ENCODE measurements around the gene CDKAL1. TPM values are rescaled to one million over a fixed set of nuclear protein-coding genes. Genes with fewer than 3 reads are reported as not detected.

The CDKAL1 gene
- total and polyA plus RNA-seq, 10 of the 15 experiments (the other 5 are each of a cell fraction or from before 2014, with no cell fraction given): 10.7 to 26.9 (median 17.3) TPM

GRCh38 chr6:20487669-20488375 lies 46.4 kb upstream of the CDKAL1 start:
- H3K4me2 ChIP-seq (ENCODE audit: control insufficient read depth, insufficient read depth): no peak overlapping the region
- ATAC-seq: no peak
- in situ Hi-C loops (cut with MboI) (no loop called here), intact Hi-C loops (cut with micrococcal nuclease; ENCODE audit: unreplicated experiment) (no loop called here)
- no peak overlapping the region for H3K27ac ChIP-seq (ENCODE audit: control insufficient read depth, insufficient read depth)
- no TSS peak for BruUV-seq (replicated peaks)
- no peak for FAIRE-seq
- H2AFZ ChIP-seq (ENCODE audit: control insufficient read depth, low read depth, low read length): no peak overlapping the region
- H3K79me2 ChIP-seq (ENCODE audit: control insufficient read depth, insufficient read depth, low read length): no peaks in the 10 kb centered on the region
- CTCF ChIA-PET: interaction anchor here (0.5 to 1.8 kb wide), 2 partner anchors 83 to 302 kb away, joined by 3 to 6 read pairs; no protein-coding TSS in a partner anchor
- H3K4me1 ChIP-seq (ENCODE audit: control insufficient read depth, insufficient read depth, low read length): no peaks in the 10 kb centered on the region
- H3K9ac ChIP-seq (ENCODE audit: control insufficient read depth, insufficient read depth, low read length): no peak overlapping the region
- H3K36me3 ChIP-seq (ENCODE audit: control insufficient read depth in 2 of 2, insufficient read depth in 2 of 2, low read length in 1 of 2): peaks cover 7 to 32% of the 10 kb centered on the region in 2 experiments
- POLR2A ChIA-PET: no interaction called here
- SMC1A ChIA-PET (ENCODE audit: uncharacterized antibody, unreplicated experiment): interaction anchor here (0.6 to 1.4 kb wide), 2 partner anchors 15 to 197 kb away, joined by 3 read pairs; no protein-coding TSS in a partner anchor
- H3K27me3 ChIP-seq (replicated peaks in 1 of 2; ENCODE audit: control insufficient read depth in 2 of 2, insufficient read depth in 2 of 2, low read length in 1 of 2): no peaks in the 10 kb centered on the region
- TF ChIP-seq BHLHE40 (IDR thresholded peaks at IDR 0.05; ENCODE audit: borderline replicate concordance in 1 of 2, low read depth in 2 of 2, low read length in 1 of 2): no peak
- no peak for TF ChIP-seq RUNX3 (IDR thresholded peaks at IDR 0.05; ENCODE audit: low read length)
- no peak for TF ChIP-seq MEF2A (IDR thresholded peaks at IDR 0.05; ENCODE audit: insufficient read depth, low read depth, low read length)
- no peak for DNase-seq (ENCODE audit: low read depth, low spot score)
- RAD21 ChIA-PET (ENCODE audit: unreplicated experiment): no interaction called here
- WGBS (ENCODE audit: insufficient coverage, insufficient replicate concordance, low lambda C conversion rate, missing lambda C conversion rate): 92% methylated on average over 6 of the region's 6 CpGs
- no peaks in the 10 kb centered on the region for H4K20me1 ChIP-seq (ENCODE audit: control insufficient read depth, insufficient read depth)
- no peaks in the 10 kb centered on the region for H3K9me3 ChIP-seq (replicated peaks; ENCODE audit: control insufficient read depth, insufficient read depth, low read length)
- no peak overlapping the region for H3K4me3 ChIP-seq

DNA sequence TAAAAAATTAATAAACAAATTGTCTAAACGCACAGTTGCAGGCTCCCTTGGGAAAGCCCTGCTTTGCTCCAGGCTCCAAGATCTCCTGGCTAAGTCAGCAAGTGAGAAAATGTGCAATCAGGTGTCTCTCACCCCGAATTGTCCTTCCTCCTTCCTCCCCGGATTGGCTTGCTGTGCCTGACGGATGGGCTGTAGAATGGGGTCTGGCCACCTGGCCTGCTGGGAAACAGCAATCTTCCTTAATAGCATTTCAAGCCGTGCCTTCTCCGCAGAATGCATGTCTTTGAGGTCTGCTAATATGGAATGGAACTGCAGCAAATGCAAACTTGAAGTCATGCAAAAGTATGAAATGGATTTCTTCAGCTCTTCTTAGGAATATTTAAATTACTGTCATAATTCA lies 43.7 kb upstream of the CDKAL1 start:
- SMC1A ChIA-PET (ENCODE audit: uncharacterized antibody, unreplicated experiment): interaction anchor here (1.0 kb wide), 1 partner anchor 83 kb away, joined by 3 read pairs; no protein-coding TSS in a partner anchor
- in situ Hi-C loops (cut with MboI): no loop called here
- DNase-seq (ENCODE audit: low read depth, low spot score): no peak
- no peak overlapping the region for H3K4me3 ChIP-seq
- H3K9ac ChIP-seq (ENCODE audit: control insufficient read depth, insufficient read depth, low read length): no peak overlapping the region
- 99% methylated on average over 6 of the region's 6 CpGs for WGBS (ENCODE audit: insufficient coverage, insufficient replicate concordance, low lambda C conversion rate, missing lambda C conversion rate)
- RAD21 ChIA-PET (ENCODE audit: unreplicated experiment): interaction anchor here (1.1 kb wide), 1 partner anchor 86 kb away, joined by 3 read pairs; no protein-coding TSS in a partner anchor
- H2AFZ ChIP-seq (ENCODE audit: control insufficient read depth, low read depth, low read length): no peak overlapping the region
- H3K27ac ChIP-seq (ENCODE audit: control insufficient read depth, insufficient read depth): no peak overlapping the region
- H3K79me2 ChIP-seq (ENCODE audit: control insufficient read depth, insufficient read depth, low read length): no peaks in the 10 kb centered on the region
- TF ChIP-seq BCL11A (IDR thresholded peaks at IDR 0.05; ENCODE audit: low read depth, low read length): no peak
- TF ChIP-seq SREBF2 (IDR thresholded peaks at IDR 0.05; ENCODE audit: low read length): no peak
- no peak for TF ChIP-seq CHD4 (IDR thresholded peaks at IDR 0.05)
- no peak for TF ChIP-seq SMAD1 (IDR thresholded peaks at IDR 0.05; ENCODE audit: low read depth, partially characterized antibody)
- no peak for TF ChIP-seq CREM (IDR thresholded peaks at IDR 0.05; ENCODE audit: low read depth)
- FAIRE-seq: no peak
- no peaks in the 10 kb centered on the region for H3K9me3 ChIP-seq (replicated peaks; ENCODE audit: control insufficient read depth, insufficient read depth, low read length)
- no peaks in the 10 kb centered on the region for H3K27me3 ChIP-seq (replicated peaks in 1 of 2; ENCODE audit: control insufficient read depth in 2 of 2, insufficient read depth in 2 of 2, low read length in 1 of 2)
- H3K36me3 ChIP-seq (ENCODE audit: control insufficient read depth in 2 of 2, insufficient read depth in 2 of 2, low read length in 1 of 2): peaks cover 4 to 19% of the 10 kb centered on the region in 2 experiments
- H3K4me2 ChIP-seq (ENCODE audit: control insufficient read depth, insufficient read depth): no peak overlapping the region
- ATAC-seq: no peak
- POLR2A ChIA-PET: no interaction called here
- CTCF ChIA-PET: interaction anchor here (1.6 kb wide), 1 partner anchor 86 kb away, joined by 4 read pairs; no protein-coding TSS in a partner anchor
- intact Hi-C loops (cut with micrococcal nuclease; ENCODE audit: unreplicated experiment): no loop called here
- BruUV-seq (replicated peaks): no TSS peak
- no peaks in the 10 kb centered on the region for H3K4me1 ChIP-seq (ENCODE audit: control insufficient read depth, insufficient read depth, low read length)
- no peaks in the 10 kb centered on the region for H4K20me1 ChIP-seq (ENCODE audit: control insufficient read depth, insufficient read depth)
